Astrocyte (in vitro differentiated cells and primary cell): ENCODE results near the gene PTPRM. TPM values are rescaled to one million over a fixed set of nuclear protein-coding genes. Genes with fewer than 3 reads are reported as not detected.

ENCODE experiments used
- DNase-seq: peaks from one replicate; pipeline ENCODE4 v3.0.0-alpha.2; 2010; ENCODE audit warnings: low read depth
- FAIRE-seq: peaks from 2 replicates; lab custom pipeline; 2011; peaks lifted over from hg19 to GRCh38; lab: Jason Lieb, UNC
- H2AFZ ChIP-seq: 2 replicates; pipeline ENCODE4 v1.6.0; 2012; ENCODE audit warnings: low read depth, low read length, inconsistent platforms
- H3K27ac ChIP-seq: 2 replicates; pipeline ENCODE4 v1.5.1; 2011; ENCODE audit warnings: low read depth, low read length, inconsistent platforms
- H3K27me3 ChIP-seq: 2 replicates; pipeline ENCODE4 v1.6.0; 2011; ENCODE audit warnings: low read length, inconsistent platforms; ENCODE audit not compliant: insufficient read depth
- H3K36me3 ChIP-seq: 2 replicates; pipeline ENCODE4 v1.5.1; 2011; ENCODE audit warnings: low read length, inconsistent platforms; ENCODE audit not compliant: insufficient read depth
- H3K4me1 ChIP-seq: 2 replicates; pipeline ENCODE4 v1.5.1; 2011; ENCODE audit warnings: low read length, inconsistent platforms; ENCODE audit not compliant: insufficient read depth
- H3K4me2 ChIP-seq: 2 replicates; pipeline ENCODE4 v1.6.0; 2012; ENCODE audit warnings: low read length, inconsistent platforms
- H3K4me3 ChIP-seq: 2 replicates; pipeline ENCODE4 v1.5.1; 2011; ENCODE audit warnings: low read depth, mild to moderate bottlenecking, low read length, inconsistent platforms; ENCODE audit not compliant: insufficient read depth
- H3K79me2 ChIP-seq: 2 replicates; pipeline ENCODE4 v1.6.0; 2012; ENCODE audit warnings: mild to moderate bottlenecking, low read length, inconsistent platforms; ENCODE audit not compliant: insufficient read depth
- H3K9ac ChIP-seq: 2 replicates; pipeline ENCODE4 v1.6.0; 2012; ENCODE audit warnings: mild to moderate bottlenecking, low read length, inconsistent platforms
- H3K9me3 ChIP-seq: 2 replicates; pipeline ENCODE4 v1.5.1; 2012; ENCODE audit warnings: low read depth, mild to moderate bottlenecking, low read length, inconsistent platforms; ENCODE audit not compliant: insufficient read depth
- H4K20me1 ChIP-seq: 2 replicates; pipeline ENCODE4 v1.6.0; 2012; ENCODE audit warnings: low read length, inconsistent platforms; ENCODE audit not compliant: insufficient read depth
- H3K27ac Mint-ChIP-seq: one replicate; pipeline ENCODE4 v1.8.0; 2021; ENCODE audit warnings: mild to moderate bottlenecking, mixed read lengths; ENCODE audit not compliant: unreplicated experiment
- H3K27me3 Mint-ChIP-seq: one replicate; pipeline ENCODE4 v1.8.0; 2021; ENCODE audit warnings: low read depth, mixed read lengths; ENCODE audit not compliant: unreplicated experiment
- H3K36me3 Mint-ChIP-seq: one replicate; pipeline ENCODE4 v1.8.0; 2021; ENCODE audit warnings: low read depth, mixed read lengths; ENCODE audit not compliant: unreplicated experiment
- H3K4me1 Mint-ChIP-seq: one replicate; pipeline ENCODE4 v1.8.0; 2021; ENCODE audit warnings: low read depth, mixed read lengths; ENCODE audit not compliant: unreplicated experiment
- H3K4me3 Mint-ChIP-seq: one replicate; pipeline ENCODE4 v1.8.0; 2021; ENCODE audit warnings: mild to moderate bottlenecking, moderate library complexity, mixed read lengths; ENCODE audit not compliant: unreplicated experiment
- H3K9me3 Mint-ChIP-seq: one replicate; pipeline ENCODE4 v1.8.0; 2021; ENCODE audit warnings: mild to moderate bottlenecking, mixed read lengths; ENCODE audit not compliant: unreplicated experiment
- EZH2 ChIP-seq: IDR thresholded peaks from 2 replicates; pipeline ENCODE4 v1.6.1; 2012; ENCODE audit warnings: mild to moderate bottlenecking, low read length, inconsistent platforms; ENCODE audit not compliant: insufficient read depth
- total RNA-seq: library from RNA; stranded (reverse); gene quantifications from 2 replicates; pipeline ENCODE4 v1.2.1, GENCODE V29; 2021
- TF ChIP-seq, protein P1 (sequence below): IDR thresholded peaks from 2 replicates; pipeline ENCODE4 v1.5.1; 2011; ENCODE audit warnings: low read depth, mild to moderate bottlenecking, inconsistent platforms, low read length, moderate library complexity; ENCODE audit not compliant: insufficient read depth

Gene PTPRM
- total RNA-seq, 1 donor from 2014 or later: 59.6 TPM

DNA sequence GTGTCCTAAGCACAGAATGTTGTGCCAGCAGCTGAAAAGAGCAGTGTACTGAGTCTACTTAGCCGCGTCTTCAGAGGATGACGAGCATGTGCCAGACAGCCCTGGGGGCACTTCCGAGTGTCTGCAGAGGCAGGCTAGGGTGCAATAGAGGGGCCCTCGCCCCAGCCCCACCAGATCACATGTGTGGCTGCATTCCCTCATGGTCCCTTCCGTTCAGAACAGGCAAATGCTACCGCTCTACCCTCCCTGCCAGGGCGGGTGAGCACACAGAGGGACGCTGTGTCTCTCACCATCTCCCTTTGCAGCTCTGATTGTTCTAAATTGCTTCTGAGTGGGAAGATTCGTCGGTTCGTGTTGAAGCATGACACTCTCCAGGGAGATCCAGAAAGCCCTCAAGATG lies 829.9 kb downstream of the PTPRM start:
- H3K4me1 Mint-ChIP-seq: no peaks in the 10 kb centered on the region
- H3K4me3 Mint-ChIP-seq: no peak overlapping the region
- Histone ChIP-seq H3K79me2 (no peaks in the 10 kb centered on the region), H3K4me1 (no peaks in the 10 kb centered on the region), H2AFZ (no peak overlapping the region), H3K4me2 (no peak overlapping the region), H3K4me3 (no peak overlapping the region), H3K27me3 (no peaks in the 10 kb centered on the region), H3K9me3 (no peaks in the 10 kb centered on the region), H3K36me3 (peaks cover 4% of the 10 kb centered on the region), H3K27ac (no peak overlapping the region), H4K20me1 (no peaks in the 10 kb centered on the region), H3K9ac (no peak overlapping the region)
- no peak overlapping the region for H3K27ac Mint-ChIP-seq
- H3K9me3 Mint-ChIP-seq: no peaks in the 10 kb centered on the region
- TF ChIP-seq, protein P1, sequence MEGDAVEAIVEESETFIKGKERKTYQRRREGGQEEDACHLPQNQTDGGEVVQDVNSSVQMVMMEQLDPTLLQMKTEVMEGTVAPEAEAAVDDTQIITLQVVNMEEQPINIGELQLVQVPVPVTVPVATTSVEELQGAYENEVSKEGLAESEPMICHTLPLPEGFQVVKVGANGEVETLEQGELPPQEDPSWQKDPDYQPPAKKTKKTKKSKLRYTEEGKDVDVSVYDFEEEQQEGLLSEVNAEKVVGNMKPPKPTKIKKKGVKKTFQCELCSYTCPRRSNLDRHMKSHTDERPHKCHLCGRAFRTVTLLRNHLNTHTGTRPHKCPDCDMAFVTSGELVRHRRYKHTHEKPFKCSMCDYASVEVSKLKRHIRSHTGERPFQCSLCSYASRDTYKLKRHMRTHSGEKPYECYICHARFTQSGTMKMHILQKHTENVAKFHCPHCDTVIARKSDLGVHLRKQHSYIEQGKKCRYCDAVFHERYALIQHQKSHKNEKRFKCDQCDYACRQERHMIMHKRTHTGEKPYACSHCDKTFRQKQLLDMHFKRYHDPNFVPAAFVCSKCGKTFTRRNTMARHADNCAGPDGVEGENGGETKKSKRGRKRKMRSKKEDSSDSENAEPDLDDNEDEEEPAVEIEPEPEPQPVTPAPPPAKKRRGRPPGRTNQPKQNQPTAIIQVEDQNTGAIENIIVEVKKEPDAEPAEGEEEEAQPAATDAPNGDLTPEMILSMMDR: no peak
- TF ChIP-seq EZH2: no peak
- no peak for DNase-seq
- FAIRE-seq: no peak
- H3K36me3 Mint-ChIP-seq: peaks cover 17% of the 10 kb centered on the region
- H3K27me3 Mint-ChIP-seq: no peaks in the 10 kb centered on the region

DNA sequence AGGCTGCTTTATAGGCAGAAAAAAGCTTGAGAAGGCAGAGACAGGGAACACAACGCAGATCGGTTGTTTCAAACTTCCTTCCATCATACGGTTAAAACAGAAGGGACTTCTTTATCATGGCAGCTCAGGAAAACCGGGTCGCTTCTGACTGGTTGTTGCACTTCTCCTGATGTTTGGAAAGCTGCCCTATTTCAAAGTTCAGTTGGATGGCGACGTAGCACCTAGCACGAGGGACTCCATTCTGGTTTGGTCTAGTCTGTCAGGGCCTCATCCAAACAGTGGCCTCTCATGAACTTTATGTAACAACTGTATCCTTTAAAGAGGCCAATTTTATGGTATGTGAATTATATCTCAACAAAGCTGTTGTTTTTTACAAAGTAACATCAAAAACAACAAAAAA lies 832.0 kb downstream of the PTPRM start:
- TF ChIP-seq, protein P1: no peak
- TF ChIP-seq EZH2: no peak

DNA sequence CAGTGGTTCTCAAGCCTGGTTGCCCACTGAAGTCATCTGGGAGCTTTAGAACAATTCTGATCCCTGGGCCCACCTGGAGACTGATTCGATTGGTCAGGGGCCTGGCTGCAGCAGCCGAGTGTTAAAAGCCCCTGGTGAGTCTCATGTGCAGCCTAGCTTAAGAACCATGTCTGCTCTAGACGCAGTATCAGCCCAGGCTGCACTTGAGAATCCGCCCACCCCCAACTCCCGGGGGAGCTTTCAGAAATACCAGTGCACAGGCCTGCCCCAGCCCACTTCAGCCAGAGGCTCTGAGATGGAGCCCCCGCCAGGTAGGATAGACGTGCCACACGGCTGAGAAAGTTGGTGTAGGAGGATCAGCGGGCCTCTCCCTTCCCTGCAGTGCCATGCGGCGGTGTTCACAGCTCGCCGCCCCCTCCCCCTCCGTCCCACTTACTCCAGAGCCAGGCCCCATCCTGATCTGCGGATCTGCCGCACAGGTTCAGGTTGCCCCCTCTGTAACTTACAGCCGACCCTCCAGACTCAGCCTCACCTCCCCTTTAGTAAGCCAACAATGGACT lies 833.2 kb downstream of the PTPRM start:
- TF ChIP-seq, protein P1: no peak
- no peak for TF ChIP-seq EZH2
- no peaks in the 10 kb centered on the region for H3K27me3 Mint-ChIP-seq
- FAIRE-seq: no peak

More for the DNA sequence above, 832.0 kb downstream of the PTPRM start:
- no peak overlapping the region for H3K4me2 ChIP-seq
- Mint-ChIP-seq H3K4me1 (no peaks in the 10 kb centered on the region), H3K36me3 (peaks cover 16% of the 10 kb centered on the region), H3K9me3 (no peaks in the 10 kb centered on the region), H3K27me3 (no peaks in the 10 kb centered on the region), H3K27ac (no peak overlapping the region), H3K4me3 (no peak overlapping the region)
- no peak overlapping the region for H3K9ac ChIP-seq
- peaks cover 4% of the 10 kb centered on the region for H3K36me3 ChIP-seq
- no peak overlapping the region for H2AFZ ChIP-seq
- DNase-seq (no peak), FAIRE-seq (no peak)
- H3K4me1 ChIP-seq: no peaks in the 10 kb centered on the region
- H3K79me2 ChIP-seq: no peaks in the 10 kb centered on the region
- H3K4me3 ChIP-seq: no peak overlapping the region
- H3K27me3 ChIP-seq: no peaks in the 10 kb centered on the region
- no peaks in the 10 kb centered on the region for H4K20me1 ChIP-seq
- no peak overlapping the region for H3K27ac ChIP-seq
- H3K9me3 ChIP-seq: no peaks in the 10 kb centered on the region

More for the DNA sequence above, 833.2 kb downstream of the PTPRM start:
- no peaks in the 10 kb centered on the region for H3K27me3 ChIP-seq
- H3K4me3 Mint-ChIP-seq: no peak overlapping the region
- no peaks in the 10 kb centered on the region for H3K9me3 ChIP-seq
- no peak overlapping the region for H3K4me3 ChIP-seq
- no peak overlapping the region for H3K27ac Mint-ChIP-seq
- H3K79me2 ChIP-seq: no peaks in the 10 kb centered on the region
- no peaks in the 10 kb centered on the region for H3K36me3 ChIP-seq
- no peak overlapping the region for H2AFZ ChIP-seq
- H4K20me1 ChIP-seq: no peaks in the 10 kb centered on the region
- peaks cover 14% of the 10 kb centered on the region for H3K36me3 Mint-ChIP-seq
- H3K9ac ChIP-seq: no peak overlapping the region
- no peak overlapping the region for H3K4me2 ChIP-seq
- no peaks in the 10 kb centered on the region for H3K4me1 Mint-ChIP-seq
- H3K4me1 ChIP-seq: no peaks in the 10 kb centered on the region
- H3K27ac ChIP-seq: no peak overlapping the region
- DNase-seq: no peak
- H3K9me3 Mint-ChIP-seq: no peaks in the 10 kb centered on the region
